ENCODE data around the gene MOGAT1. TPM values are rescaled to one million over a fixed set of nuclear protein-coding genes. Genes with fewer than 3 reads are reported as not detected.

The MOGAT1 gene
- total and polyA plus RNA-seq, 7 donors = not detected

GRCh38 chr2:222653280-222653679 lies 18.2 kb upstream of the MOGAT1 start:
- intact Hi-C loops (cut with DNase I) = no loop called here
- Histone ChIP-seq H3K27ac (no peak overlapping the region), H3K36me3 (ENCODE audit: insufficient read depth in 1 of 2, low read depth in 1 of 2) (peaks cover 4 to 6% of the 10 kb centered on the region in 2 donors), H3K9me3 (no peaks in the 10 kb centered on the region), H3K4me1 (peaks cover 36% of the 10 kb centered on the region), H3K4me3 (no peak overlapping the region), H3K27me3 (ENCODE audit: insufficient read depth in 3 of 3, low read length in 2 of 3) (no peaks in the 10 kb centered on the region)
- ATAC-seq (no peak), DNase-seq (no peak)
- no peak for TF ChIP-seq CTCF (IDR thresholded peaks at IDR 0.05)

- H3K27ac ChIP-seq = peak within 1 kb of the TSS; percentile 96
- DNase-seq = peak; percentile 96 to 99
- no peaks in the 10 kb centered on the region for H3K36me3 ChIP-seq (ENCODE audit: insufficient read depth in 1 of 2, low read depth in 1 of 2)
Measured at GRCh38 chr2:222655787-222656525, 15.5 kb upstream of the MOGAT1 start, which contains the start of gene FARSB. Gene FARSB (minus strand): TSS chr2:222656092. CDS start chr2:222656073, 19 bp downstream.

GRCh38 chr2:222656526-222657446 lies 14.7 kb upstream of the MOGAT1 start:
- Histone ChIP-seq H3K4me3 (peak overlapping the region; percentile 86), H3K27ac (peak overlapping the region; percentile 96), H3K9me3 (no peaks in the 10 kb centered on the region), H3K27me3 (ENCODE audit: insufficient read depth in 3 of 3, low read length in 2 of 3) (no peaks in the 10 kb centered on the region), H3K4me1 (peaks cover 32% of the 10 kb centered on the region), H3K36me3 (ENCODE audit: insufficient read depth in 1 of 2, low read depth in 1 of 2) (no peaks in the 10 kb centered on the region)
- intact Hi-C loops (cut with DNase I) = no loop called here
- ATAC-seq = peak in 1 of 4 donors; percentile 8
- DNase-seq = no peak
- no peak for TF ChIP-seq CTCF (IDR thresholded peaks at IDR 0.05)
- WGBS, 3 donors = 16 to 19% (median 17%) methylated on average over 13 of the region's 13 CpGs

More at GRCh38 chr2:222655787-222656525, 15.5 kb upstream of the MOGAT1 start, which contains the start of gene FARSB:
- peak; percentile 98 to 99 (median 98) for ATAC-seq
- Histone ChIP-seq H3K4me1 (peaks cover 36% of the 10 kb centered on the region), H3K9me3 (no peaks in the 10 kb centered on the region), H3K27me3 (ENCODE audit: insufficient read depth in 3 of 3, low read length in 2 of 3) (no peaks in the 10 kb centered on the region), H3K4me3 (peak within 1 kb of the TSS; percentile 86)
- intact Hi-C loops (cut with DNase I) = no loop called here
- no peak for TF ChIP-seq CTCF (IDR thresholded peaks at IDR 0.05)
- WGBS, 3 donors = 0 to 1% (median 0%) methylated on average over 45 of the region's 45 CpGs

GRCh38 chr2:222663479-222663878 lies 8.0 kb upstream of the MOGAT1 start:
- Histone ChIP-seq H3K27ac (no peak overlapping the region), H3K36me3 (ENCODE audit: insufficient read depth in 1 of 2, low read depth in 1 of 2) (no peaks in the 10 kb centered on the region), H3K9me3 (no peaks in the 10 kb centered on the region), H3K4me3 (no peak overlapping the region), H3K27me3 (ENCODE audit: insufficient read depth in 3 of 3, low read length in 2 of 3) (no peaks in the 10 kb centered on the region), H3K4me1 (no peaks in the 10 kb centered on the region)
- intact Hi-C loops (cut with DNase I) = no loop called here
- no peak for TF ChIP-seq CTCF (IDR thresholded peaks at IDR 0.05)
- ATAC-seq (no peak), DNase-seq (no peak)
- 60 to 65% (median 63%) methylated on average over 3 of the region's 3 CpGs for WGBS, 3 donors

Measured in psoas muscle (tissue), 8 donors.